ENCODE measurements around the gene OR2AT4. TPM values are rescaled to one million over a fixed set of nuclear protein-coding genes. Genes with fewer than 3 reads are reported as not detected.
"Not testable (repeated sequence)": the region's sequence is repeated elsewhere in the genome, so short reads cannot be mapped to it uniquely, and the experiment has no call there.

The OR2AT4 gene
- total RNA-seq, 1 donor from 2014 or later, result not detected

DNA sequence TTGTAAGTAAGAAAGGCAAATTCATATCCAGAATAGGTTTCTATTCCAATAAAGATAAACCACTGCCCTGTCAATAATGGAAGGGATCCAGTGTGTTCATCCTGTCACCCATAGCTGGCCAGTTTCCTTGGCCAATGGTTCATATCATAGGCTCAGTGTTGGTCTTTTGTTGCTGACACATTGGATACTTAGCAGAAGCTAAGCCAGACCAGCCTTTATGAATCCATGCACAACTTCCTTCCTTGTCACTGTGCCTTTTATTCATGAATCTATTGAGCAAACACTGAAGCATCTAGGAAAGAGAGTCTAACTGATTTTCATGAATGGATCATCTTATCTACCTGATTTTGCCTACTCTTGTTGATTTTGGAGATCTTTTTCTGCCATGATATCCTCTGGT lies 20.0 kb downstream of the OR2AT4 start:
- ATAC-seq, result no peak
- intact Hi-C loops (cut with micrococcal nuclease), result no loop called here
- DNase-seq, result no peak

DNA sequence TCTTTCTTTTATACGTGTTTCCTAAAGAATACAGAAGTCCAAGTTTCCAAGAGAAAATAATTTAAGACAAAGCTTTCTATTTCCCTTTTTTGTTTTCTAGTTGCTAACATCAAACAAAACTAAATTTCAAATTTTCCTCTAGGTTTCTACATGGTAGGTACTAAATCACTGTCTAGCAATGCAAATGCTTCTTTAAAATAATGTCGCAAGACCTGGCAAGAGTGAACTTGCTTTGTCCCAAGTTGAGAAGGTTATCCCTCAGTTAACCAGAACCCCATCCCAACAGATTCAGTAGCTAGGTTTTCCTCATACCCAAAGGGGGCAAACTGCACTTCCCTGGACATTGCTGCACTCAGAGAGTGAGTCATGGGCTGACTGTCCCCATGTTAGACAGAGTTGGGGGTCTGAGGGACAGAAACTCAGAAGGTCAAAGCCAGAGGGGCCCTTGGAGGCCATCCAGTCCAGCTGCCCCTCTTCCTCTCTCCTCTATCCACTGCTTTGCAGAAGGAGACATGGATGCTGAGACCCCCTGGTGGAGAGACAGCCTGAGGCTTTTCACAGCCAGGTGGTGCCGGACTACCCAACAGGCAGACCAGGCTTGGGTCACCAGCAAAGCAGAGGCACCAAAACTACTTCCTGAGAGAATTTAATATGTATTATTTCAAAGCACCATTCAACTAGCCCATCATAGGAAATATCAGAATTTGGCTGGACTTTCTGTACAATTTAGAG lies 23.1 kb downstream of the OR2AT4 start:
- ATAC-seq (no peak), DNase-seq (no peak)
- intact Hi-C loops (cut with micrococcal nuclease), result no loop called here

DNA sequence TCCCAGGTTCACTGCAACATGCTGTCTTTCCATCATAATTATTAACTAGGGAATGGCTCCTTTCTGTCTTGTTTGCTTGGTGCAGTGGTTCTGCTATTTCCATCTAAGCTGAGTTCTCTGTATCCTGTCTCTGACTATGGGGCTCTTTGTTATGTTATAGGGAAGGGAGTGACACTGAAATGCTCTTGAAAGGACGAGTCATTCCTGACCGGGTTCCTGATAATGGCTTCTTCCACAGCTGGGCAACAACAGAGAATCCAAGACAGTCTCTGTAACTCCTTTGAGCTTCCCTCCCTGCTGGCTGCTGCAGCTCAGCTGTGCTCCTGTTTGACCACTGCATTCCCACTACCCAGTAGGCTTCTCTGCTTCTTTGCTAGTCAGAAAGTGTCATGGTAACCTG lies 24.1 kb downstream of the OR2AT4 start:
- no peak for ATAC-seq
- intact Hi-C loops (cut with micrococcal nuclease), result no loop called here
- no peak for DNase-seq

DNA sequence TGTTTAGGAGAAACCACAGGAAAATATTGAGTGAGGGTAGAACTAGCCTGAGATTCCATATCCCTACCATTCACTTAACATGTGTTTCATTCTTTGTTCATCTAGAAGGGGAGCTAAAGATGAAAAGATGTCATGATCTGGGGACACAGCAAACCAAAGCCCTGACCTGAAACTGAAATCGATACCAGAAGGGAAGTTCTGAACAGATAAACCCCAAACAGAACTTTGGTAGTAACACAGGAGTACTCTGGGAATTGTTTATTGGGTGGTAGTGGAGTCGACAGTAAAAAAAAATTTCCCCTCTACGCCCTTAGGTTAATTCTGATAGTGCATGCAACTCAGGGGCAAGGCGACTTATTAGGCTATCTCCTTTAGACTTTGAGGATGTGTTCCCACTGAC lies 27.2 kb downstream of the OR2AT4 start:
- ATAC-seq (no peak), DNase-seq (no peak)
- intact Hi-C loops (cut with micrococcal nuclease), result no loop called here

DNA sequence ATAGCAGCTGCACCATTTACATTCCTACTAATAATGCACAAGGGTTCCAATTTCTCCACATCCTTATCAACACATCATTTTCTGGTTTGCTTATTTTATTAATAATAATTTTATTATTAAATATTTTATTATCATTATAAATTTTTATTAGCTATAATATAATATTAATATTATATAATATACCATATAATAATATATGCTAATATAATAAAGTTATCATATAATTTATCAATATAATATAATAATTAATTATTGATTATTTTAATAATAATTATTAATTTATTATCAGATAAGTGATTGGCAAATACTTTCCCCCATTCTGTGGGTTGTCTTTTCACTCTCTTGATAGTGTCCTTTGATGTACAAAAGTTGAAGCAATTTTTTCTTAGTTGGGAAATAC lies 27.7 kb downstream of the OR2AT4 start:
- intact Hi-C loops (cut with micrococcal nuclease), result no loop called here
- ATAC-seq (no peak), DNase-seq (no peak)

DNA sequence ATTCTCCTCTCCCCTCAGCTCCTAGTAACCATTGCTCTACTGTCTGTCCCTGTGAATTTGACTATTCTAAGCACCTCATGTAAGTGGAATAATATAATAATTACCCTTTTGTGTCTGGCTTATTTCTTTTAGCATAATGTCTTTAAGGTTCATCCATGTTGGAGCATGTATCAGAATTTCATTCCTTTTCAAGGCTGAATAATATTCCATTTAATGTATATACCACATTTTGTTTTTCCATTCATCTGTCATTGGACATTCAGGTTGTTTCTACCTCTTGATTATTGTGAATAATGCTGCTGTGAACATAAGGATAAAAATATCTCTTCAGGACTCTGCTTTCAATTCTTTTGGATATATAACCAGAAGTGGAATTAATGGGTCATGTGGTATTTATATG lies 28.1 kb downstream of the OR2AT4 start:
- DNase-seq (no peak), ATAC-seq (no peak)
- intact Hi-C loops (cut with micrococcal nuclease), result no loop called here

DNA sequence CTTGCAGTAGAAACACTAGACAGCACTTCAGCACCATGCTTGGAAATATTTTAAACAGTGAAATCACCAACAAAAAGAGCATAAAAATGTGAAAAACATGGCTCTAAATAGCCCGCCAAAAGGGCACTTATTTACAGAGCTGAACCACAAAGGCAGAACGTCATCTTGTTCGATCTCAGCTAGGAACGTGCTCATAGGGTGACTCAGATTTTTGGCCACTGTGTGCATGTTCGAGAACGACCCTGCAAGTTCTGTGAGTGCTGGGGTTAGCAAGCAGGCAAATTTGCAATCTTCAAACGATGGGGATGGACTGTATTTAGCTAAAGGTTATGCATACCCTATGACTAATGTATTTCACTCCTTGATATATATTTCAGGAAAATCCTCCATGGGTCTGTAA lies 30.6 kb downstream of the OR2AT4 start:
- ATAC-seq (no peak), DNase-seq (no peak)
- intact Hi-C loops (cut with micrococcal nuclease), result no loop called here

DNA sequence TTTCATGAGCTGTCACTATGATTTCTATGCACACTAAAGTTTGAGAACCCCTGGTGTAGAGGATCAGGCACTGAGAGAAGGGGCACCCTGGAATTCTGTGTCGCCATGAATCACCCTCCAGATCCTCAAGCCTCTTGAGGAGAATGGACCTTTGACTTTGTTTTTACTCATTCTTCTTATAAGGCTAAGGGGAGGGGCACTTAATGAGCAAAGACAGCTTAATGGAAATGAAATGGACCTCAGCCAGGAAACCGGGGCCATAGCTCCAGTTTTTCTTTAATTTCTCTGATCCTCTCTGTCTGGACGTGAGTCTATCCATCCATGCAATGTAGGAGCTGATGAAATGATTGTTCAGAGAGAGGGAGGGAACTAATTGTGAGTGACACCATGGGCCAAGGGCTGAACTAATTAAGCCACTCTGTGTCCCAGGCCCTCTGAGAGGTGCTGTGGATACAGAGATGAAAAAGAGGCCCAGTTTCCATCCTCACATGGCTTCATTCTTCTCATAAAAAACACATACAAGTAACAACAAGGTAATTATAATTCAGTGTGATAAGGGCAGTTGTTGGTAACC lies 32.8 kb downstream of the OR2AT4 start:
- no peak for DNase-seq
- intact Hi-C loops (cut with micrococcal nuclease), result no loop called here
- no peak for ATAC-seq

DNA sequence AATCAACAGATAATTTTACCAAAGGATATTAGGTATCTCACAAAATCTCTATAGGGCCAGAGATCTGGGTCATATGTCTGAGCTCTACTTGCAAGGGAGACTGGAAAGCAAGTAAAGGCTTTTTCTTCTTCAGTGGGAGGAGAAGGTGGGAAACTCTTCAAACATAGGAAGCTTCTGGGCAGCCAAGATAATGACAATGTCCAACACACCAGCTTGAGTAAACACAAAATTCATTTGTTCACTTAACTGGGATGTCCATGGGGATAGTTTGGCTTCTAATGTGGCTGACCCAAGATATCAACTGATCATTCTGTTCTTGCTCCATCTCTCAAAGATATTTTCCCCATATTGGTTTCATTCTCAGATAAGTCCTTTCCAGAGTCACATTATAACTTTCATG lies 37.4 kb downstream of the OR2AT4 start:
- ATAC-seq (no peak), DNase-seq (no peak)
- intact Hi-C loops (cut with micrococcal nuclease), result no loop called here

DNA sequence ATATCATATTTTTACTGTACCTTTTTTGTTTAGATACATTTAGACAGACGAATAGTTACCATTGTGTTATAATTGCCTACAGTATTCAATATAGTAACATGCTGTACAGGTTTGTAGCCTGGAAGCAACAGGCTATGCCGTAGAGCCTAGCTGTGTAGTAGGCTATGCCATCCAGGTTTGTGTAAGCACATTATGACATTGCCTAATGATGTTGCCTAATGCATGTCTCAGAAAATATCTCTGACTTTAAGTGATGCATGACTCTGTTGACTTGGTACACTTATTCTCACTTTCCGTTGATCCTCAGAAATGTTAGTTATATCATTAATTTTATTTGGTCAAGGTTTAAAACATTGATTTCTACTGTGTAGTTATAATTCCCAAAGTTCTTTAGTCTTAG lies 39.9 kb downstream of the OR2AT4 start:
- DNase-seq, result no peak

DNA sequence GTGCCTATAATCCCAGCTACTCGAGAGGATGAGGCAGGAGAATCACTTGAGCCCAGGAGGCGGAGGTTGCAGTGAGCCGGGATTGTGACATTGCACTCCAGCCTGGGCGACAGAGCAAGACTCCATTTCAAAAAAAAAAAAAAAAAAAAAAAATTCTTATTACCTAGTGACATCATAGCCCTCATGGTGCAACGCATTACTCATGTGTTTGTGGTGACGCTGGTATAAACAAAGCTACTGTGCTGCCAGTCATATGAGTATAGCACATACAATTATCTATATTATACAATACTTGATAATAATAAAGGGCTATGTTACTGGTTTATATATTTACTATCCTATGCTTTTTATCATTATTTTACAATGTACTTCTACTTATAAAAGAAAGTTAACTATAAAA lies 41.2 kb downstream of the OR2AT4 start:
- intact Hi-C loops (cut with micrococcal nuclease), result no loop called here
- no peak for ATAC-seq
- DNase-seq, result no peak

More for the DNA sequence above, 39.9 kb downstream of the OR2AT4 start:
- no peak for ATAC-seq
- intact Hi-C loops (cut with micrococcal nuclease), result no loop called here

DNA sequence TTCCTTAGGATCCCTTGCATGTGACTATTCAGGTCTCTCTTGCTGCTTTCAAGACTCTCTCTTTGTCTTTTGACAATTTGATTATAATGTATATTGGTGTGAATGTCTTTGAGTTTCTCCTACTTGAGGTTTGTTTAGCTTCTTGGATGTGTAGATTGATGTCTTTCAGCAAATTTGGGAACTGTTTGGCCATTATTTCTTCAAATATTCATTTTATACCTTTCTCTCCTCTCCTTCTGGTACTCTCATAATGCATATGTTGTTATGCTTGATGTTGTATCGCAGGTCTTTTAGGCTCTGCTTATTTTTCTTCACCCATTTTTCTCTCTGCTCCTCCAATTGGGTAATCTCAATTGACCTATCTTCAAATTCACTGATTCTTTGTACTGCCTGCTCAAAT lies 44.2 kb downstream of the OR2AT4 start:
- no peak for DNase-seq
- ATAC-seq, result no peak
- intact Hi-C loops (cut with micrococcal nuclease), result no loop called here

DNA sequence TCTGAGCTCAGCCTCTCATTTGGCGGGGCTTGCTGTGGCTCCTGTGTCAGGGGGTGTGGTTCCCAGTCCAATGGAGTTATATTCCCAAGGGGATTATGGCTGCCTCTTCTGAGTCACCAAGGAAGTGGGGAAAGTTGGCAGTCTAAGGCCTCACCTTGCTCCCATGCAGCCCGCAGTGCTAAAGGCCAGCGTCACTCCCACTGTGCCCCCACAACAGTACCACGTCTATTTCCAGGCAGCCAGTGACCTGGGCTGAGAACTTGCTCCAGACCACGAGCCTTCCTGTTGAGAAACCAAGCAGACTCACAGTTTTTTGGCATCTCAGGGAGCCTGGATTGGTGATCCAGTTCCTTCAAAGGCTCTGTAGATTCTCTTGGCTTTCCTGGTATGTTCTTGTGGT lies 45.6 kb downstream of the OR2AT4 start:
- no peak for DNase-seq
- intact Hi-C loops (cut with micrococcal nuclease), result no loop called here
- ATAC-seq, result no peak

DNA sequence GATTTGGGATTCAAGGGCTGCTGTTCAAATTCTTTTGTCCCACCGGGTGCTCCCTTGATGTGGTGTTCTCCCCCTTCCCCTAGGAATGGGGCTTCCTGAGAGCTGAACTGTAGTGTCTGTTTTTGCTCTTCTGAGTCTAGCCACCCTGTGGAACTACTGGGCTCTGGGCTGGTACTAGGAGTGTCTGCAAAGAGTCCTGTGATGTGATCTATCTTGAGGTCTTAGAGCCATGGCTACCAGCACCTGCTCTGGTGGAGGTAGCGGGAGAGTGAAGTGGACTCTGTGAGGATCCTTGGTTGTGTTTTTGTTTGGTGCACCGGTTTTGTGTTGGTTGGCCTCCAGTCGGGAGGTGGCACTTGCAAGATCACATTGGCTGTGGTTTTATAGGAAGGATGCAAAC lies 46.2 kb downstream of the OR2AT4 start:
- intact Hi-C loops (cut with micrococcal nuclease), result no loop called here
- DNase-seq (no peak), ATAC-seq (no peak)

DNA sequence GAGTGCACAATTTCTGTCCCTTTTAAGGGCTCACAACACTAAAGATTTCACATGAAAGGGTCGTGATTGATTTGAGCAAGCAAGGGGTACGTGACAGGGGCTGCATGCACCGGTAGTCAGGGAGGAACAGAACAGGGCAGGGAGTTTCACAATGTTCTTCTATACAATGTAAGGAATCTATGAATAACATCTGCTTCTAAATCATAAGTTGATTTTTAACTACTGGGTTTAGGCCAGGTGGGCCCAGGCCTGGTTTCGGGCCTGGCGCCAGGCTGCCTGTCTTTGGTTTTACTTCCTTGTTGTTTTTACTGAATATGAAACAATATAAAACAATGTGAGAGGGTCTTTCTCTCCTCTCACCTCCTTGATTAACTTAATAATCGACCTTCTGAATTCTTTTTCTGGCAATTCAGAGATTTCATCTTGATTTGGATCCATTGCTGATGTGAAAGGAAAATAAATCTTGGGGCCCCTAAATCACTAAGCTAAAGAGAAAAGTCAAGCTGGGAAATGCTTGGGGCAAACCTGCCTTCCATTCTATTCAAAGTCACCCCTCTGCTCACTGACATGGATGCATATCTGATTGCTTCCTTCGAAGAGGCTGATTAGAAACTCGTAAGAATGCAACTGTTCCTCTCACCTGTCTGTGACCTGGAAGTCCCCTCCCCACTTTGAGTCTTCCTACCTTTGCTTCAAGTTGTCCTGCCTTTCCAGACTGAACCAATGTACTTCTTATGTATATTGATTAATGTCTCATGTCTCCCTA lies 47.0 kb downstream of the OR2AT4 start:
- DNase-seq; intact Hi-C loops (cut with micrococcal nuclease); ATAC-seq: not testable (repeated sequence)

DNA sequence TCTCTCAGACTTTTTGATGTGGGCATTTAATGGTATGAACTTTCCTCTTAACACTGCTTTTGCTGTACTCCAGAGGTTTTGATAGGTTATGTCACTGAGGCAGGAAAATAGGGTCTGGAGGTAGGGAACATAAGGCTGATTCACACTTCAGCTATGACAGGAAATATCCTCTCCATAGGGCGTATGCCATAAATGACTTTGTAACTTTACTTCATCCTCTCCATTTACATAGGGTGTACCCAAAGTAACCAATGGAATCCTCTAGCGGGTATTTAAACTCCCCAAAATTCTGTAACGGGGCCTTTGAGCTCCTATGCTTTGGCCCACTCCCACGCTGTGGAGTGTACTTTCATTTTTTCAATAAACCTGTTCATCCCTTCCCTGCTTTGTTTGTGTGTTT lies 49.5 kb downstream of the OR2AT4 start:
- DNase-seq (no peak), ATAC-seq (no peak)
- intact Hi-C loops (cut with micrococcal nuclease), result no loop called here

DNA sequence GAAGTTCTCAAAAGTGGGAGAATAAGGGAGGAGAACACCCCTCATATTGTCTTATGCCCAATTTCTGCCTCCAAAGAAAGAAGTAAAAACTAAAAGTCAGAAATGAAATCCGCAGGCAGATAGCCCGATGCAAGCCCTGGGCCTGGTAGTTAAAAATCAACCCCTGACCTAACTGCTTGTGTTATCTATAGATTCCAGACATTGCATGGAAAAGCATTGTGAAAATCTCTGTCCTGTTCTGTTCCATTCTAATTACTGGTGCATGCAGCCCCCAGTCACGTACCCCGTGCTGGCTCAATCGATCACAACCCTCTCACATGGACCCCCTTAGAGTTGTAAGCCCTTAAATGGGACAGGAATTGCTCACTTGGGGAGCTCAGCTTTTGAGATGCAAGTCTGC lies 50.0 kb downstream of the OR2AT4 start:
- ATAC-seq; DNase-seq; intact Hi-C loops (cut with micrococcal nuclease): not testable (repeated sequence)

DNA sequence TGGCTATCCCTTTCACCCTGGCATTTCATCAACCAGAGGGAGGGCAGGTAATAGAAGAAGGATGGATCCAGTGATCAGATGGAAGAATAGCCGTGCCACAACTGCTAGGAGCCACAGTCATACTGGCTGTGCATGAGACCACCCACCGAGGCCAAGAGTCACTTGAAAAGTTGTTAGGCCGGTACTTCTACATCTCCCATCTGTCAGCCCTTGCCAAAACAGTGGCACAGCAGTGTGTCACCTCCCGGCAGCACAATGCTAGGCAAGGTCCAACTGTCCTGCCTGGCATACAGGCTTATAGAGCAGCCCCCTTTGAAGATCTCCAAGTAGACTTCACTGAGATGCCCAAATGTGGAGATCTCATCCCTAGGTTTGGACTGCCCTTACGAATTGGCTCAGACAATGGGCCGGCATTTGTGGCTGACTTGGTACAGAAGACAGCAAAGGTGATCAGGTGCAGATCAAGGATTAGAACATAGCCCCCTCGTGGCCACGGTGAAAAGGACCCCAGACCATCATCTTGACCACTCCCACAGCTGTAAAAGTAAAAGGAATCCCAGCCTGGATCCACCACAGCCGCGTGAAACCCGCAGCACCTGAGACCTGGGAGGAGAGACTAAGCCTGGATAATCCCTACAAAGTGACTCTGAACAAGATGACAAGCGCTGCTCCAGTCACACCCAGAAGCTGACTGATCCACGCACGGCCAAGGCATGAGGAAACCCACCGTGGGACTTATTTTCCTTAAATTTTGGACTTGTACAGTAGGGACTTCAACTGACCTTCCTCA lies 52.1 kb downstream of the OR2AT4 start:
- ATAC-seq; DNase-seq; intact Hi-C loops (cut with micrococcal nuclease): not testable (repeated sequence)

DNA sequence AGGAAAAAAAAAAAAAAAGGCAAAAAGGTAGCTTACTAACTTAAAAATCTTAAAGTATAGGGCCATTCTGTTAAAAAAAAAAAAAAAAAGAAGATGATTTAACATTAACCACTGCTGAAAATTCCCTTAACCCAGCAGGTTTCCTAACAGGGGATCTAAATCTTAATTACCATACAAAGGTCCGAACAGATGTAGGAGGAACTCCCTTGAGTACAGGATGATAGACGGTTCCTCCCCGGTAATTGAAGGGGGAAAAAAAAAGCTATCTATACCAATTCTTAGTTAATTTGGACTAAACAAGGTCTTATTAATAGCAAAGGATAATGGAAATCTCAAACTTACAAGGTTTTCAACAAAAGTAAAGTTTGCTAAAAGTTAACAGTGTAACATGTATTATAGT lies 54.9 kb downstream of the OR2AT4 start:
- DNase-seq; ATAC-seq; intact Hi-C loops (cut with micrococcal nuclease): not testable (repeated sequence)

DNA sequence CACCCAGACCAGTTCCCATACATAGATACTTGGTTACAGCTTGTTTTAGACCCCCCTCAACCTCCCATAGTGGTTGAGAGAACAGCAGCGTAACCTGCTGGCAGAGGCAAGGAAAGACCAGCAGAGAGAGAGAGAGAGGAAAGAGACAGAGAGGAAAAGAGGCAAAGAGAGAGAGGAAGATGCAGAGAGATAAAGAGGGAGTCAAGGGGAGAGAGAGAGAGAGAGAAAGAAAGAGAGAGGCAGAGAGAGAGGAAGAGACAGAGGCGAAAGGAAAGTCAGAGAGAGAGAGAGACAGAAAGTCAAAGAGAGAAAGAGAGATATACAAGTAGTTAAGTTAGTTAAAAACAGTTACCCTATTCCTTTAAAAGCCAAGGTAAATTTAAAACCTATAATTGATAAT lies 55.4 kb downstream of the OR2AT4 start:
- DNase-seq, result no peak

More for the DNA sequence above, 55.4 kb downstream of the OR2AT4 start:
- ATAC-seq, result no peak
- intact Hi-C loops (cut with micrococcal nuclease), result no loop called here
